Measurements from ENCODE around the gene OSTM1. TPM values are rescaled to one million over a fixed set of nuclear protein-coding genes. Genes with fewer than 3 reads are reported as not detected.

Gene OSTM1
- total and polyA plus RNA-seq, 2 of the 13 experiments (the other 11 are each of a cell fraction or from before 2014, with no cell fraction given), result 8.7 to 20.5 TPM

DNA sequence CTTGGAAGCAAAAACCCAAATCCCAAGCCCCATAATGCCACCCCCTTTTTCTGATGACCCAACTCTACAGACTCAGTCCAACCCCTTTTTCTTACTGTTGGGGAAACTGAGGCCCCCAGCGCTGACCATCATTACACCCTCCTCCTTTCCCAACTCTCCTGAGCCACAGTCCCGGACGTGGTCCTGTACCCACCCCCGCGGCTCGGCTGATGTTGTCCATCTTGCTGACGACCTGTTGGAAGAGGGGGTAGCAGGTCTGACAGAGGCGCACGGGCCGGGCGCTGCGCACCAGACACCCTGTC lies 533 bp downstream of the OSTM1 start (continued):
- TF ChIP-seq ZNF431 (CRISPR knock-in tag; IDR thresholded peaks at IDR 0.05; ENCODE audit: borderline replicate concordance, low read depth), result no peak
- TF ChIP-seq ZNF34 (CRISPR knock-in tag; IDR thresholded peaks at IDR 0.05; ENCODE audit: borderline replicate concordance), result no peak
- TF ChIP-seq, protein P1, sequence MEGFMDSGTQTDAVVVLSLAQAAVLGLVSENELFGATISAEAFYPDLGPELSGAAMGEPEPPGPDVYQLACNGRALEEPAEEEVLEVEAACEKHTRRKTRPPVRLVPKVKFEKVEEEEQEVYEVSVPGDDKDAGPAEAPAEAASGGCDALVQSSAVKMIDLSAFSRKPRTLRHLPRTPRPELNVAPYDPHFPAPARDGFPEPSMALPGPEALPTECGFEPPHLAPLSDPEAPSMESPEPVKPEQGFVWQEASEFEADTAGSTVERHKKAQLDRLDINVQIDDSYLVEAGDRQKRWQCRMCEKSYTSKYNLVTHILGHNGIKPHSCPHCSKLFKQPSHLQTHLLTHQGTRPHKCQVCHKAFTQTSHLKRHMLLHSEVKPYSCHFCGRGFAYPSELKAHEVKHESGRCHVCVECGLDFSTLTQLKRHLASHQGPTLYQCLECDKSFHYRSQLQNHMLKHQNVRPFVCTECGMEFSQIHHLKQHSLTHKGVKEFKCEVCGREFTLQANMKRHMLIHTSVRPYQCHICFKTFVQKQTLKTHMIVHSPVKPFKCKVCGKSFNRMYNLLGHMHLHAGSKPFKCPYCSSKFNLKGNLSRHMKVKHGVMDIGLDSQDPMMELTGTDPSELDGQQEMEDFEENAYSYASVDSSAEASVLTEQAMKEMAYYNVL (CRISPR knock-in tag; IDR thresholded peaks at IDR 0.05; ENCODE audit: borderline replicate concordance), result 0 out of 2 replicates have a peak, but pooled peaks have one; percentile 17
- TF ChIP-seq HMGA1 (CRISPR knock-in tag; conservative IDR thresholded peaks at IDR 0.05), result no peak
- no peak for TF ChIP-seq ZNF724P (CRISPR knock-in tag; IDR thresholded peaks at IDR 0.05; ENCODE audit: borderline replicate concordance)
- TF ChIP-seq, protein P2, sequence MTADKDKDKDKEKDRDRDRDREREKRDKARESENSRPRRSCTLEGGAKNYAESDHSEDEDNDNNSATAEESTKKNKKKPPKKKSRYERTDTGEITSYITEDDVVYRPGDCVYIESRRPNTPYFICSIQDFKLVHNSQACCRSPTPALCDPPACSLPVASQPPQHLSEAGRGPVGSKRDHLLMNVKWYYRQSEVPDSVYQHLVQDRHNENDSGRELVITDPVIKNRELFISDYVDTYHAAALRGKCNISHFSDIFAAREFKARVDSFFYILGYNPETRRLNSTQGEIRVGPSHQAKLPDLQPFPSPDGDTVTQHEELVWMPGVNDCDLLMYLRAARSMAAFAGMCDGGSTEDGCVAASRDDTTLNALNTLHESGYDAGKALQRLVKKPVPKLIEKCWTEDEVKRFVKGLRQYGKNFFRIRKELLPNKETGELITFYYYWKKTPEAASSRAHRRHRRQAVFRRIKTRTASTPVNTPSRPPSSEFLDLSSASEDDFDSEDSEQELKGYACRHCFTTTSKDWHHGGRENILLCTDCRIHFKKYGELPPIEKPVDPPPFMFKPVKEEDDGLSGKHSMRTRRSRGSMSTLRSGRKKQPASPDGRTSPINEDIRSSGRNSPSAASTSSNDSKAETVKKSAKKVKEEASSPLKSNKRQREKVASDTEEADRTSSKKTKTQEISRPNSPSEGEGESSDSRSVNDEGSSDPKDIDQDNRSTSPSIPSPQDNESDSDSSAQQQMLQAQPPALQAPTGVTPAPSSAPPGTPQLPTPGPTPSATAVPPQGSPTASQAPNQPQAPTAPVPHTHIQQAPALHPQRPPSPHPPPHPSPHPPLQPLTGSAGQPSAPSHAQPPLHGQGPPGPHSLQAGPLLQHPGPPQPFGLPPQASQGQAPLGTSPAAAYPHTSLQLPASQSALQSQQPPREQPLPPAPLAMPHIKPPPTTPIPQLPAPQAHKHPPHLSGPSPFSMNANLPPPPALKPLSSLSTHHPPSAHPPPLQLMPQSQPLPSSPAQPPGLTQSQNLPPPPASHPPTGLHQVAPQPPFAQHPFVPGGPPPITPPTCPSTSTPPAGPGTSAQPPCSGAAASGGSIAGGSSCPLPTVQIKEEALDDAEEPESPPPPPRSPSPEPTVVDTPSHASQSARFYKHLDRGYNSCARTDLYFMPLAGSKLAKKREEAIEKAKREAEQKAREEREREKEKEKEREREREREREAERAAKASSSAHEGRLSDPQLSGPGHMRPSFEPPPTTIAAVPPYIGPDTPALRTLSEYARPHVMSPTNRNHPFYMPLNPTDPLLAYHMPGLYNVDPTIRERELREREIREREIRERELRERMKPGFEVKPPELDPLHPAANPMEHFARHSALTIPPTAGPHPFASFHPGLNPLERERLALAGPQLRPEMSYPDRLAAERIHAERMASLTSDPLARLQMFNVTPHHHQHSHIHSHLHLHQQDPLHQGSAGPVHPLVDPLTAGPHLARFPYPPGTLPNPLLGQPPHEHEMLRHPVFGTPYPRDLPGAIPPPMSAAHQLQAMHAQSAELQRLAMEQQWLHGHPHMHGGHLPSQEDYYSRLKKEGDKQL (CRISPR knock-in tag; IDR thresholded peaks at IDR 0.05; ENCODE audit: low read depth), result no peak
- no peak for TF ChIP-seq ZBTB7B (CRISPR knock-in tag; IDR thresholded peaks at IDR 0.05)
- TF ChIP-seq REPIN1 (CRISPR knock-in tag; IDR thresholded peaks at IDR 0.05; ENCODE audit: borderline replicate concordance, low read depth), result 0 out of 2 replicates have a peak, but pooled peaks have one; percentile 2
- no peak for TF ChIP-seq ZNF660 (CRISPR knock-in tag; IDR thresholded peaks at IDR 0.05; ENCODE audit: borderline replicate concordance, low read depth)
- no peak for TF ChIP-seq ZNF589 (CRISPR knock-in tag; conservative IDR thresholded peaks at IDR 0.05)
- 0 out of 2 replicates have a peak, but pooled peaks have one; percentile 28 for TF ChIP-seq KLF13 (CRISPR knock-in tag; IDR thresholded peaks at IDR 0.05)
- TF ChIP-seq, protein P3, sequence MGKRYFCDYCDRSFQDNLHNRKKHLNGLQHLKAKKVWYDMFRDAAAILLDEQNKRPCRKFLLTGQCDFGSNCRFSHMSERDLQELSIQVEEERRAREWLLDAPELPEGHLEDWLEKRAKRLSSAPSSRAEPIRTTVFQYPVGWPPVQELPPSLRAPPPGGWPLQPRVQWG (CRISPR knock-in tag; IDR thresholded peaks at IDR 0.05; ENCODE audit: borderline replicate concordance, low read depth), result no peak
- no peak for TF ChIP-seq CEBPG (CRISPR knock-in tag; IDR thresholded peaks at IDR 0.05)
- no peak for TF ChIP-seq TSC22D2 (CRISPR knock-in tag; IDR thresholded peaks at IDR 0.05; ENCODE audit: borderline replicate concordance)
- TF ChIP-seq TBL1XR1 (IDR thresholded peaks at IDR 0.05; ENCODE audit: borderline replicate concordance, low read length, partially characterized antibody), result no peak
- no peak for TF ChIP-seq ZNF772 (CRISPR knock-in tag; IDR thresholded peaks at IDR 0.05)
- no peak for TF ChIP-seq ZNF816 (CRISPR knock-in tag; IDR thresholded peaks at IDR 0.05; ENCODE audit: borderline replicate concordance)
- TF ChIP-seq AGO1 (IDR thresholded peaks at IDR 0.05; ENCODE audit: low read depth, low read length, poor library complexity, severe bottlenecking), result no peak
- TF ChIP-seq ZNF101 (CRISPR knock-in tag; IDR thresholded peaks at IDR 0.05; ENCODE audit: borderline replicate concordance, low read depth), result no peak
- no peak for TF ChIP-seq ZNF24 (IDR thresholded peaks at IDR 0.05)
- no peak for TF ChIP-seq JUNB (CRISPR knock-in tag; IDR thresholded peaks at IDR 0.05; ENCODE audit: borderline replicate concordance)
- no peak for TF ChIP-seq FOXK1 (CRISPR knock-in tag; IDR thresholded peaks at IDR 0.05; ENCODE audit: borderline replicate concordance, low read depth)
- no peak for TF ChIP-seq WIZ (CRISPR knock-in tag; IDR thresholded peaks at IDR 0.05)
- 0 out of 2 replicates have a peak, but pooled peaks have one; percentile 5 for TF ChIP-seq FOXJ3 (CRISPR knock-in tag; IDR thresholded peaks at IDR 0.05; ENCODE audit: borderline replicate concordance)
